HL-60 (cell line): ENCODE results near the gene RAB15.

Source experiments
- GABPA ChIP-seq: IDR thresholded peaks from 2 replicates; pipeline ENCODE4 v1.6.1; 2012; ENCODE audit warnings: low read depth
- POLR2AphosphoS5 ChIP-seq: IDR thresholded peaks from 2 replicates; pipeline ENCODE4 v1.6.1; 2012; ENCODE audit warnings: low read depth
- TF ChIP-seq, protein P1 (sequence below): IDR thresholded peaks from one replicate; pipeline ENCODE4 v1.5.1; 2011; ENCODE audit warnings: low read length, control low read depth, inconsistent platforms; ENCODE audit not compliant: insufficient read depth
- TF ChIP-seq, protein P2 (sequence below): IDR thresholded peaks from 2 replicates; pipeline ENCODE4 v1.6.1; 2012; ENCODE audit warnings: low read depth; ENCODE audit not compliant: insufficient replicate concordance

DNA sequence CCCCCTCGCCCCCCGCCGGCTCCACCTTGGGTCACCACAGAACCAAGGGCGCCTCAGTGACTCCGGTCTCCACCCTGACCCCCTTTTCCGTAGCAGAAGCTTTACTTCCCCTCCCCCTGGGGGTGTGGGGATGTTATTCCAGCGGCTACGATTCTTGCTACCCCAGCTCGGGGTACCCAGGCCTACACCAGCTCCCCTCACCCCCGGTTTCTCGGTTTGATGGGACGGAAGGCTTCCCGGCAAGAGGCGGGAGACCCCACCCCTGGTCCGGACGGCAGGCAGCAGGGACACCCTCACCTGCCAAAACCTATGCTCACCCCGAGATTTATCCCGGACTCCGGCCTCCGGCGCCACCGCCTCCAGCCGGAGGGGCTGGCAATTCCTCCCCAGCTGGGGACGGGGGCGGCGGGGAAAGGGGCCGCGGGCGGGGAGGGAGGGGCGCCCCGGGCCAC, 619 bp downstream of the RAB15 start:
- TF ChIP-seq, protein P1, sequence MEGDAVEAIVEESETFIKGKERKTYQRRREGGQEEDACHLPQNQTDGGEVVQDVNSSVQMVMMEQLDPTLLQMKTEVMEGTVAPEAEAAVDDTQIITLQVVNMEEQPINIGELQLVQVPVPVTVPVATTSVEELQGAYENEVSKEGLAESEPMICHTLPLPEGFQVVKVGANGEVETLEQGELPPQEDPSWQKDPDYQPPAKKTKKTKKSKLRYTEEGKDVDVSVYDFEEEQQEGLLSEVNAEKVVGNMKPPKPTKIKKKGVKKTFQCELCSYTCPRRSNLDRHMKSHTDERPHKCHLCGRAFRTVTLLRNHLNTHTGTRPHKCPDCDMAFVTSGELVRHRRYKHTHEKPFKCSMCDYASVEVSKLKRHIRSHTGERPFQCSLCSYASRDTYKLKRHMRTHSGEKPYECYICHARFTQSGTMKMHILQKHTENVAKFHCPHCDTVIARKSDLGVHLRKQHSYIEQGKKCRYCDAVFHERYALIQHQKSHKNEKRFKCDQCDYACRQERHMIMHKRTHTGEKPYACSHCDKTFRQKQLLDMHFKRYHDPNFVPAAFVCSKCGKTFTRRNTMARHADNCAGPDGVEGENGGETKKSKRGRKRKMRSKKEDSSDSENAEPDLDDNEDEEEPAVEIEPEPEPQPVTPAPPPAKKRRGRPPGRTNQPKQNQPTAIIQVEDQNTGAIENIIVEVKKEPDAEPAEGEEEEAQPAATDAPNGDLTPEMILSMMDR: no peak
- TF ChIP-seq POLR2AphosphoS5 (no peak), GABPA (no peak)
- TF ChIP-seq, protein P2, sequence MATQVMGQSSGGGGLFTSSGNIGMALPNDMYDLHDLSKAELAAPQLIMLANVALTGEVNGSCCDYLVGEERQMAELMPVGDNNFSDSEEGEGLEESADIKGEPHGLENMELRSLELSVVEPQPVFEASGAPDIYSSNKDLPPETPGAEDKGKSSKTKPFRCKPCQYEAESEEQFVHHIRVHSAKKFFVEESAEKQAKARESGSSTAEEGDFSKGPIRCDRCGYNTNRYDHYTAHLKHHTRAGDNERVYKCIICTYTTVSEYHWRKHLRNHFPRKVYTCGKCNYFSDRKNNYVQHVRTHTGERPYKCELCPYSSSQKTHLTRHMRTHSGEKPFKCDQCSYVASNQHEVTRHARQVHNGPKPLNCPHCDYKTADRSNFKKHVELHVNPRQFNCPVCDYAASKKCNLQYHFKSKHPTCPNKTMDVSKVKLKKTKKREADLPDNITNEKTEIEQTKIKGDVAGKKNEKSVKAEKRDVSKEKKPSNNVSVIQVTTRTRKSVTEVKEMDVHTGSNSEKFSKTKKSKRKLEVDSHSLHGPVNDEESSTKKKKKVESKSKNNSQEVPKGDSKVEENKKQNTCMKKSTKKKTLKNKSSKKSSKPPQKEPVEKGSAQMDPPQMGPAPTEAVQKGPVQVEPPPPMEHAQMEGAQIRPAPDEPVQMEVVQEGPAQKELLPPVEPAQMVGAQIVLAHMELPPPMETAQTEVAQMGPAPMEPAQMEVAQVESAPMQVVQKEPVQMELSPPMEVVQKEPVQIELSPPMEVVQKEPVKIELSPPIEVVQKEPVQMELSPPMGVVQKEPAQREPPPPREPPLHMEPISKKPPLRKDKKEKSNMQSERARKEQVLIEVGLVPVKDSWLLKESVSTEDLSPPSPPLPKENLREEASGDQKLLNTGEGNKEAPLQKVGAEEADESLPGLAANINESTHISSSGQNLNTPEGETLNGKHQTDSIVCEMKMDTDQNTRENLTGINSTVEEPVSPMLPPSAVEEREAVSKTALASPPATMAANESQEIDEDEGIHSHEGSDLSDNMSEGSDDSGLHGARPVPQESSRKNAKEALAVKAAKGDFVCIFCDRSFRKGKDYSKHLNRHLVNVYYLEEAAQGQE: no peak
